IMR-90 (cell line): ENCODE measurements around the gene AHNAK2.

Source experiments
- BHLHE40 ChIP-seq: fragments of 150-350 bp; IDR thresholded peaks from 2 replicates; pipeline ENCODE4 v1.6.1; 2016; ENCODE audit warnings: mild to moderate bottlenecking, low read depth, low read length
- CTCF ChIP-seq: conservative IDR thresholded peaks from 2 replicates; pipeline ENCODE4 v1.5.1; 2012; ENCODE audit warnings: mild to moderate bottlenecking, low read depth, low read length, improper control_type of control experiment
- ELK1 ChIP-seq: fragments of 150-350 bp; IDR thresholded peaks from 2 replicates; pipeline ENCODE4 v1.6.1; 2016; ENCODE audit warnings: low read depth, mild to moderate bottlenecking, low read length, moderate library complexity, borderline replicate concordance
- MAFK ChIP-seq: IDR thresholded peaks from 2 replicates; pipeline ENCODE4 v1.6.1; 2012; ENCODE audit warnings: low read depth, low read length, improper control_type of control experiment
- MAZ ChIP-seq: IDR thresholded peaks from 2 replicates; pipeline ENCODE4 v1.6.1; 2012; ENCODE audit warnings: low read depth, mild to moderate bottlenecking, low read length, improper control_type of control experiment, moderate library complexity, borderline replicate concordance
- MXI1 ChIP-seq: IDR thresholded peaks from 2 replicates; pipeline ENCODE4 v1.6.1; 2012; ENCODE audit warnings: low read depth, mild to moderate bottlenecking, low read length, moderate library complexity, borderline replicate concordance
- NFE2L2 ChIP-seq: fragments of 150-350 bp; IDR thresholded peaks from 2 replicates; pipeline ENCODE4 v1.6.1; 2016; ENCODE audit warnings: low read depth, mild to moderate bottlenecking, low read length
- POLR2A ChIP-seq: IDR thresholded peaks from 2 replicates; pipeline ENCODE4 v1.6.1; 2012; ENCODE audit warnings: mild to moderate bottlenecking, low read depth, low read length
- RAD21 ChIP-seq: IDR thresholded peaks from 2 replicates; pipeline ENCODE4 v1.6.1; 2012; ENCODE audit warnings: low read length, improper control_type of control experiment
- RFX5 ChIP-seq: IDR thresholded peaks from 2 replicates; pipeline ENCODE4 v1.8.0; 2012; ENCODE audit warnings: low read depth, mild to moderate bottlenecking, low read length, moderate library complexity
- SMC3 ChIP-seq: fragments of 150-350 bp; IDR thresholded peaks from 2 replicates; pipeline ENCODE4 v1.6.1; 2016; ENCODE audit warnings: low read depth, mild to moderate bottlenecking, antibody characterized with exemption, low read length, moderate library complexity

GRCh38 chr14:104895786-104896661, 82.2 kb downstream of the AHNAK2 start:
- no peak for TF ChIP-seq CTCF
- no peak for TF ChIP-seq MXI1
- TF ChIP-seq MAFK, result no peak
- TF ChIP-seq POLR2A, result no peak
- TF ChIP-seq RFX5, result no peak
- no peak for TF ChIP-seq BHLHE40
- TF ChIP-seq MAZ, result no peak
- TF ChIP-seq ELK1, result no peak
- no peak for TF ChIP-seq SMC3
- no peak for TF ChIP-seq RAD21
- no peak for TF ChIP-seq NFE2L2
